H1 (cell line): ENCODE measurements around the gene NBEA. TPM values are rescaled to one million over a fixed set of nuclear protein-coding genes. Genes with fewer than 3 reads are reported as not detected.

Experiments
- CTCF ChIA-PET: fragments of 300-600 bp; sonication (Branson Sonifier 250); formaldehyde crosslinking; loops from one replicate; lab custom pipeline; 2021; ENCODE audit not compliant: partially characterized antibody; lab: Charles Lee
- POLR2A ChIA-PET: fragments of 300-600 bp; sonication (Branson Sonifier 250); formaldehyde crosslinking; loops from one replicate; lab custom pipeline; 2021; ENCODE audit warnings: inconsistent platforms; ENCODE audit not compliant: partially characterized antibody; lab: Charles Lee
- DNase-seq, 2 experiments: peaks; one replicate each; pipeline versions ENCODE4 v3.0.0 to v3.0.0-alpha.2; 2010 to 2022; ENCODE audit warnings: low spot score in 2 of 2, low read depth in 1 of 2, mixed read lengths in 1 of 2
- FAIRE-seq: peaks from 2 replicates; lab custom pipeline; 2011; peaks lifted over from hg19 to GRCh38; lab: Jason Lieb, UNC
- H2AFZ ChIP-seq: 2 replicates; pipeline ENCODE4 v1.8.1; 2012; ENCODE audit warnings: low read length, inconsistent platforms
- H2AK5ac ChIP-seq: 2 replicates; pipeline ENCODE4 v1.6.1; 2013; ENCODE audit warnings: low read depth, low read length
- H2BK120ac ChIP-seq: replicated peaks from 2 replicates; pipeline ENCODE3; 2013; ENCODE audit warnings: low read depth, low read length, inconsistent platforms
- H2BK12ac ChIP-seq: 2 replicates; pipeline ENCODE4 v1.6.1; 2013; ENCODE audit warnings: low read depth, low read length
- H2BK15ac ChIP-seq: 2 replicates; pipeline ENCODE4 v1.6.1; 2013; ENCODE audit warnings: low read length
- H2BK20ac ChIP-seq: 2 replicates; pipeline ENCODE4 v1.6.1; 2013; ENCODE audit warnings: low read length
- H2BK5ac ChIP-seq: 2 replicates; pipeline ENCODE4 v1.6.1; 2013; ENCODE audit warnings: low read depth, low read length
- H3K14ac ChIP-seq: 2 replicates; pipeline ENCODE4 v1.6.1; 2013; ENCODE audit warnings: inconsistent platforms; ENCODE audit not compliant: insufficient read length
- H3K18ac ChIP-seq: 2 replicates; pipeline ENCODE4 v1.6.1; 2013; ENCODE audit warnings: low read length; ENCODE audit errors: extremely low read depth
- H3K23ac ChIP-seq: 2 replicates; pipeline ENCODE4 v1.6.1; 2013; ENCODE audit warnings: inconsistent platforms; ENCODE audit not compliant: insufficient read length
- H3K23me2 ChIP-seq: 2 replicates; pipeline ENCODE4 v1.6.1; 2013; ENCODE audit warnings: low read depth, low read length
- H3K27ac ChIP-seq: 2 replicates; pipeline ENCODE4 v1.6.1; 2011; ENCODE audit warnings: low read depth, low read length, inconsistent platforms
- H3K27me3 ChIP-seq, 4 experiments: replicated peaks in 1 of 4; 1 replicate in 1 of 4; 2 replicates in 3 of 4; pipeline versions ENCODE4 v1.6.1 to v1.8.1; 2011 to 2013; ENCODE audit warnings: low read length in 3 of 4, mild to moderate bottlenecking in 3 of 4, inconsistent platforms in 2 of 4, mixed read lengths in 2 of 4, moderate library complexity in 1 of 4; ENCODE audit not compliant: control insufficient read depth in 3 of 4, insufficient read depth in 3 of 4; ENCODE audit errors: extremely low read depth in 1 of 4
- H3K36me3 ChIP-seq, 4 experiments: 2 replicates each; pipeline versions ENCODE4 v1.6.1 to v1.8.1; 2011 to 2013; ENCODE audit warnings: mild to moderate bottlenecking in 4 of 4, low read length in 3 of 4, moderate library complexity in 2 of 4, control low read depth in 1 of 4, inconsistent platforms in 1 of 4; ENCODE audit not compliant: insufficient read depth in 4 of 4, control insufficient read depth in 2 of 4
- H3K4ac ChIP-seq: replicated peaks from 2 replicates; pipeline ENCODE3; 2013; ENCODE audit warnings: low read length, low read depth, mixed read lengths, inconsistent platforms; ENCODE audit not compliant: insufficient read length
- H3K4me1 ChIP-seq, 4 experiments: replicated peaks in 1 of 4; 1 replicate in 1 of 4; 2 replicates in 3 of 4; pipeline versions ENCODE4 v1.6.1 to v1.8.1; 2011 to 2013; ENCODE audit warnings: low read length in 3 of 4, inconsistent platforms in 2 of 4, mixed read lengths in 1 of 4; ENCODE audit not compliant: insufficient read depth in 4 of 4, control insufficient read depth in 3 of 4
- H3K4me2 ChIP-seq, 2 experiments: 2 replicates each; pipeline versions ENCODE4 v1.6.1 to v1.8.1; 2011 to 2013; ENCODE audit warnings: low read depth in 2 of 2, low read length in 2 of 2, control low read depth in 1 of 2, inconsistent platforms in 1 of 2, mild to moderate bottlenecking in 1 of 2; ENCODE audit not compliant: insufficient read depth in 1 of 2
- H3K4me3 ChIP-seq, 4 experiments: fragments of 200-600, 300-600 bp in 1 of 4; sonication (generic), shearing (Covaris generic), sonication (Bioruptor Twin) in 1 of 4; 2 replicates each; pipeline versions ENCODE4 v1.5.1 to v1.8.1; 2011 to 2016; ENCODE audit warnings: low read length in 4 of 4, low read depth in 3 of 4, control low read depth in 2 of 4, inconsistent platforms in 2 of 4, mild to moderate bottlenecking in 2 of 4, mixed read lengths in 1 of 4, moderate library complexity in 1 of 4; ENCODE audit not compliant: insufficient read depth in 2 of 4; ENCODE audit errors: extremely low read depth in 1 of 4
- H3K56ac ChIP-seq: replicated peaks from 2 replicates; pipeline ENCODE3; 2013; ENCODE audit warnings: low read depth, mild to moderate bottlenecking, mixed read lengths, low read length, inconsistent platforms; ENCODE audit not compliant: insufficient read length
- H3K79me1 ChIP-seq: 2 replicates; pipeline ENCODE4 v1.6.1; 2013; ENCODE audit warnings: low read depth, low read length, control low read depth
- H3K79me2 ChIP-seq, 2 experiments: 2 replicates each; pipeline versions ENCODE4 v1.6.1 to v1.8.1; 2012 to 2013; ENCODE audit warnings: low read length in 2 of 2, mild to moderate bottlenecking in 2 of 2, inconsistent platforms in 1 of 2; ENCODE audit not compliant: insufficient read depth in 2 of 2, control insufficient read depth in 1 of 2
- H3K9ac ChIP-seq, 4 experiments: replicated peaks in 1 of 4; 1 replicate in 1 of 4; 2 replicates in 3 of 4; pipeline versions ENCODE4 v1.6.1 to v1.8.1; 2011 to 2013; ENCODE audit warnings: low read depth in 3 of 4, low read length in 3 of 4, control low read depth in 2 of 4, mild to moderate bottlenecking in 2 of 4, moderate library complexity in 2 of 4, inconsistent platforms in 1 of 4; ENCODE audit errors: extremely low read depth in 1 of 4
- H3K9me3 ChIP-seq, 2 experiments: 2 replicates each; pipeline versions ENCODE4 v1.6.1 to v1.8.1; 2012 to 2013; ENCODE audit warnings: mild to moderate bottlenecking in 2 of 2, moderate library complexity in 2 of 2, control low read depth in 1 of 2, inconsistent platforms in 1 of 2, low read depth in 1 of 2, low read length in 1 of 2, mixed read lengths in 1 of 2; ENCODE audit not compliant: insufficient read depth in 2 of 2
- H4K20me1 ChIP-seq, 2 experiments: replicated peaks in 1 of 2; 2 replicates each; pipeline versions ENCODE3 to v1.8.1; 2011 to 2013; ENCODE audit warnings: inconsistent platforms in 2 of 2, low read length in 2 of 2, mild to moderate bottlenecking in 1 of 2; ENCODE audit not compliant: insufficient read depth in 2 of 2, control insufficient read depth in 1 of 2
- H4K5ac ChIP-seq: 2 replicates; pipeline ENCODE4 v1.6.1; 2013; ENCODE audit warnings: low read length, low read depth, mixed read lengths, inconsistent platforms; ENCODE audit not compliant: insufficient read length
- H4K8ac ChIP-seq: 2 replicates; pipeline ENCODE4 v1.8.0; 2013; ENCODE audit warnings: mild to moderate bottlenecking, moderate library complexity, low read length, inconsistent platforms; ENCODE audit not compliant: insufficient read depth; ENCODE audit errors: extremely low read depth
- H4K91ac ChIP-seq: replicated peaks from 2 replicates; pipeline ENCODE3; 2013; ENCODE audit warnings: low read length, mixed read lengths, inconsistent platforms; ENCODE audit not compliant: insufficient read length
- BCL11A ChIP-seq, 2 experiments: IDR thresholded peaks; one replicate each; pipeline ENCODE4 v1.6.1; 2011; ENCODE audit warnings: low read depth in 2 of 2, low read length in 2 of 2, mild to moderate bottlenecking in 2 of 2
- CHD2 ChIP-seq: IDR thresholded peaks from 2 replicates; pipeline ENCODE4 v1.6.1; 2012; ENCODE audit warnings: low read length, improper control_type of control experiment
- KDM1A ChIP-seq: fragments of 200-600, 300-600 bp; sonication (generic); IDR thresholded peaks from 2 replicates; pipeline ENCODE4 v1.7.1; 2016; ENCODE audit warnings: mild to moderate bottlenecking, low read length, borderline replicate concordance
- KDM5A ChIP-seq: fragments of 200-600 bp; IDR thresholded peaks from 2 replicates; pipeline ENCODE4 v1.7.1; 2012; ENCODE audit warnings: mild to moderate bottlenecking, low read length, inconsistent platforms, mixed read lengths
- MAFK ChIP-seq: IDR thresholded peaks from 2 replicates; pipeline ENCODE4 v1.6.1; 2012; ENCODE audit warnings: low read depth, mild to moderate bottlenecking, improper control_type of control experiment, low read length
- POU5F1 ChIP-seq: IDR thresholded peaks from 2 replicates; pipeline ENCODE4 v1.6.1; 2011; ENCODE audit warnings: low read depth, mild to moderate bottlenecking, low read length, moderate library complexity
- SP2 ChIP-seq: IDR thresholded peaks from 2 replicates; pipeline ENCODE4 v1.6.1; 2012; ENCODE audit warnings: mild to moderate bottlenecking, low read length, inconsistent platforms
- SUZ12 ChIP-seq: fragments of 200-600 bp; sonication (generic); IDR thresholded peaks from 2 replicates; pipeline ENCODE4 v1.6.1; 2012; ENCODE audit warnings: mild to moderate bottlenecking, inconsistent platforms, low read length, moderate library complexity, mixed read lengths
- WGBS, 2 experiments: shearing (Covaris generic) in 1 of 2; methylation state at CpG; one replicate each; pipeline versions ENCODE4 v1.1.6 to v1.1.7; 2013 to 2015; ENCODE audit warnings: low lambda C conversion rate in 2 of 2, mixed read lengths in 2 of 2, inconsistent platforms in 1 of 2, low coverage in 1 of 2, missing lambda C conversion rate in 1 of 2; ENCODE audit not compliant: insufficient replicate concordance in 2 of 2, insufficient coverage in 1 of 2, insufficient read length in 1 of 2; ENCODE audit errors: extremely low coverage in 1 of 2, missing lambda C conversion rate in 1 of 2; 5-methylcytosine and 5-hydroxymethylcytosine counted together
- polyA plus RNA-seq, 7 experiments: library from polyadenylated mRNA; depleted of rRNA in 3 of 7; stranded (reverse) in 5 of 7; unstranded in 2 of 7; fragments of >200 nt in 5 of 7; fragments of 200-250 nt in 2 of 7; gene quantifications; 1 replicate in 5 of 7; 2 replicates in 1 of 7; 4 replicates in 1 of 7; pipeline versions ENCODE4 v1.2.1 to v1.2.3, GENCODE V29; 2011 to 2013; ENCODE audit warnings: missing spikeins in 2 of 7, mixed read lengths in 2 of 7
- total RNA-seq: library from RNA; stranded (reverse); fragmentation: NEBNext Ultra II Directional; extraction: Animal tissue kit (Norgen Biotek cat#: 25700); gene quantifications from 2 replicates; pipeline ENCODE4 v1.2.1, GENCODE V29; 2021

The NBEA gene
- total and polyA plus RNA-seq, 2 of the 8 experiments (the other 6 are each of a cell fraction or from before 2014, with no cell fraction given): 14.2 to 21.5 TPM

DNA sequence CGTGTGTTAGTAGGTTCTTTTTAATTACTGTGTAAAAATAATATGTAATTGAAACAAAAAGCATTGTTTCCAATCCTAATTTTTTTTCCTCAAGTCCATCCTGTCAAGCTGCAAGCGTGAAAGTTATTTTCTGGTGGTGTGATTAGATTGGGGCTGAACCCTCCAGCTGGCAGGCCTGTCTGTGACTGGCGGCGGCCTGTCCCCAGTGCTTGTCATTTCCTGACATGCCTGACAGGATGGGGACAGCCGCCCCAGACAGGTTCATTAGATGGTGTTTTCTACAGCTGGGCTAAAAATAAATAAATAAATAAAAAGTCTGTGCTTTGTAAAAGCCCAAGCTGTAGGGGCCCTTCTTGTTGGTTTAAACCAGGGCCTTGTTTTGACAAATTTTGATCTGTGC lies 588.1 kb downstream of the NBEA start:
- CTCF ChIA-PET: no interaction called here
- H3K56ac ChIP-seq: no peak overlapping the region
- no peak overlapping the region for H3K4me2 ChIP-seq
- no peaks in the 10 kb centered on the region for H3K36me3 ChIP-seq
- POLR2A ChIA-PET: no interaction called here
- DNase-seq: no peak
- no peak overlapping the region for H4K8ac ChIP-seq
- no peak overlapping the region for H3K18ac ChIP-seq
- H3K79me1 ChIP-seq: no peaks in the 10 kb centered on the region
- 69% methylated on average over 5 of the region's 5 CpGs; no CpG with 5 or more reads in 1 of the 2 experiments for WGBS, 2 experiments
- H3K79me2 ChIP-seq: no peaks in the 10 kb centered on the region
- no peak overlapping the region for H4K91ac ChIP-seq
- H3K23ac ChIP-seq: no peak overlapping the region
- H3K27ac ChIP-seq: no peak overlapping the region
- no peak overlapping the region for H2BK5ac ChIP-seq
- no peak overlapping the region for H2BK120ac ChIP-seq
- no peaks in the 10 kb centered on the region for H4K20me1 ChIP-seq
- no peak overlapping the region for H4K5ac ChIP-seq
- H3K4me1 ChIP-seq: no peaks in the 10 kb centered on the region
- no peak overlapping the region for H3K14ac ChIP-seq
- FAIRE-seq: no peak
- no peaks in the 10 kb centered on the region for H3K27me3 ChIP-seq
- no peak overlapping the region for H2BK15ac ChIP-seq
- no peak overlapping the region for H2BK12ac ChIP-seq
- TF ChIP-seq SP2: no peak
- TF ChIP-seq POU5F1: no peak
- no peak for TF ChIP-seq KDM5A
- no peak for TF ChIP-seq BCL11A (IDR thresholded peaks at IDR 0.05; ENCODE audit: low read depth in 2 of 2, low read length in 2 of 2)
- TF ChIP-seq CHD2: no peak
- TF ChIP-seq SUZ12: no peak
- TF ChIP-seq MAFK: no peak
- TF ChIP-seq KDM1A: no peak
- H2AK5ac ChIP-seq: no peak overlapping the region
- H3K9me3 ChIP-seq: no peaks in the 10 kb centered on the region
- H2AFZ ChIP-seq: no peak overlapping the region
- H3K23me2 ChIP-seq: no peaks in the 10 kb centered on the region
- H3K4me3 ChIP-seq: no peak overlapping the region
- no peak overlapping the region for H2BK20ac ChIP-seq
- H3K9ac ChIP-seq: no peak overlapping the region; a peak in 1 of 7 replicates
- no peak overlapping the region for H3K4ac ChIP-seq
